ENCODE results near the gene PARD3.

The PARD3 gene

DNA sequence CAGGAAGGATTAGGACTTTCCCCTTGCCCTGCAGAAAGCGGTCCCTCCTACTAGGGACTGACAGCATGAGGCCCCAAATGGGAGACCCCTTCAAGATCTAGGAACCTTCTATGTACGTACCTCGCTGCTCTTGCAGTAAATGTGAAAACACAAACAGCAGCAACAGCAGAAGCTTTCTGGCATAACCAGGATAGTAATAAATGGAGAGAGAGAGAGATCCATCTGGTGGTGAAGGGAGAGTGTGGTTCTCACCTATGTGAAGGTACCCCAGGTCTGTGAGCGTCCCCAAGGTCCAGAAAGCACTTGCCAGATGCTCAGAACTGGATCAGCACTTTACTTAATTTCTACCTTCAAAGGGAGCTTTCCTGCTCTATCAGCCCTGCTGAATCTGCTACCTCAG lies 592.7 kb downstream of the PARD3 start:
- Histone ChIP-seq H3K4me1 (ENCODE audit: control insufficient read depth, insufficient read depth, low read length) (no peaks in the 10 kb centered on the region), H3K27ac (ENCODE audit: insufficient read depth, low read depth, low read length, poor library complexity, severe bottlenecking) (no peak overlapping the region), H3K4me3 (ENCODE audit: insufficient read depth, low read depth, low read length) (no peak overlapping the region), H3K27me3 (ENCODE audit: control insufficient read depth, insufficient read depth, low read length, poor library complexity, severe bottlenecking) (no peaks in the 10 kb centered on the region), H3K9me3 (ENCODE audit: control insufficient read depth, low read length) (no peaks in the 10 kb centered on the region), H3K36me3 (ENCODE audit: control insufficient read depth, insufficient read depth, low read length) (no peaks in the 10 kb centered on the region)
- WGBS, 2 experiments, result 76 to 89% methylated on average over 4 of the region's 4 CpGs

DNA sequence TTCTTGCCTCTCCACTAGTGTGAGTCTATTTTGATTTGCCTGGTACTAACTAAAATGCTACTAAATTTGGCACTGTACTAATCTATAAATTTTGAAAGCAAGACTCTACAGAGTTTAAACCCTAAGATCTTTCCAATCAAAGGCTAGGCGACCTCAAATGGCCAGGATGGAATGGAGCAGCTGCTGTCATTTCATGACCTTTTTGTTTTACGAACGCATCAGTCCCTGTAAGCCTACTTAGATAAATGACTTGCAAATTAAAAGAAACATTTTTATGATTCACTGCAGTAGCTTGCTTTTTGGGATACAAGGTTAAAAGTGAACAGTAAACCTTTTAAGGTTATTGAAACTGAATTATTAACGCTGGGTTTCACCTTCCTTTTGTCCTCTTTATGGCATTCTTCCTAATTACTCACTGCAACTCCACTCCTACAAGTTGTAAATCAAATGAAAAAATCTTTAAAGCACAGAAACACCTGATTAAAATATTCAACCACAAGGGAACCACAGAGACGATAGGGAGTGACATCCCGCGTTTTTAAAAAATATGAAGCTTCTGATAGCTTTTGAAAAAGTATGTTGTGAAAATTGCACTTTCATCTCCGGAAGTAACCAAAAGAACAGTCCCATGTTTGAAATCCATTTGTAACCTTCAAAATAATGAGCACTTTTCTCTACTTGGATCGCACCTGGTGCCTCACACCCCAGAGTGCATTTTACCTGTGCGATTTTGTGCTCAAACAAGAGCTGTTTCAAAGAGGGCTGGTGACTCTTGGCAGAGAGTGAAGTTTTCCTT lies 595.1 kb downstream of the PARD3 start:
- H3K9me3 ChIP-seq (ENCODE audit: control insufficient read depth, low read length), result no peaks in the 10 kb centered on the region
- WGBS, 2 experiments, result 90 to 95% methylated on average over 10 of the region's 10 CpGs

DNA sequence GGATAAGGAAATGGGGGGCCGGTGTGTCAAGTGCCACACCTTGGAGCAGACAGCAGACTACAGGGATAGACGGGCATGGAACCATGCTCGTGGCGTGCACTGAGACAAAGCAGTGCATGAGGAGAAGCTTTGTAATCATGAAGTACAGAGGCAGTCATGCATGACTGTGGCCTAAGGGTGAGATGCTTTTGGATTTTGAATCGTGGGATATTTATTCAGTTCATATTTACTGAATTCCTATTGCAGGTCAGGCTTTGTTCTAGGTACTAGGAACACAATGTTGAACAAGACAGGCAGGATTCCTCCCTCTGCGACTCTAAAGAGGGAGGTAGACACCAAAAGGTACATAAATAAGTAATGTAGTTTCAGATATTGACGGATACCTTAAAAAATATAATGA lies 597.6 kb downstream of the PARD3 start:
- Histone ChIP-seq H3K27me3 (ENCODE audit: control insufficient read depth, insufficient read depth, low read length, poor library complexity, severe bottlenecking) (no peaks in the 10 kb centered on the region), H3K9me3 (ENCODE audit: control insufficient read depth, low read length) (no peaks in the 10 kb centered on the region), H3K27ac (ENCODE audit: insufficient read depth, low read depth, low read length, poor library complexity, severe bottlenecking) (no peak overlapping the region), H3K4me1 (ENCODE audit: control insufficient read depth, insufficient read depth, low read length) (peaks cover 2% of the 10 kb centered on the region), H3K36me3 (ENCODE audit: control insufficient read depth, insufficient read depth, low read length) (no peaks in the 10 kb centered on the region), H3K4me3 (ENCODE audit: insufficient read depth, low read depth, low read length) (no peak overlapping the region)
- 94 to 97% methylated on average over 7 of the region's 7 CpGs for WGBS, 2 experiments

More for the DNA sequence above, 595.1 kb downstream of the PARD3 start:
- H3K4me1 ChIP-seq (ENCODE audit: control insufficient read depth, insufficient read depth, low read length), result peaks cover 2% of the 10 kb centered on the region
- no peak overlapping the region for H3K4me3 ChIP-seq (ENCODE audit: insufficient read depth, low read depth, low read length)
- no peaks in the 10 kb centered on the region for H3K27me3 ChIP-seq (ENCODE audit: control insufficient read depth, insufficient read depth, low read length, poor library complexity, severe bottlenecking)
- H3K27ac ChIP-seq (ENCODE audit: insufficient read depth, low read depth, low read length, poor library complexity, severe bottlenecking), result no peak overlapping the region
- no peaks in the 10 kb centered on the region for H3K36me3 ChIP-seq (ENCODE audit: control insufficient read depth, insufficient read depth, low read length)

DNA sequence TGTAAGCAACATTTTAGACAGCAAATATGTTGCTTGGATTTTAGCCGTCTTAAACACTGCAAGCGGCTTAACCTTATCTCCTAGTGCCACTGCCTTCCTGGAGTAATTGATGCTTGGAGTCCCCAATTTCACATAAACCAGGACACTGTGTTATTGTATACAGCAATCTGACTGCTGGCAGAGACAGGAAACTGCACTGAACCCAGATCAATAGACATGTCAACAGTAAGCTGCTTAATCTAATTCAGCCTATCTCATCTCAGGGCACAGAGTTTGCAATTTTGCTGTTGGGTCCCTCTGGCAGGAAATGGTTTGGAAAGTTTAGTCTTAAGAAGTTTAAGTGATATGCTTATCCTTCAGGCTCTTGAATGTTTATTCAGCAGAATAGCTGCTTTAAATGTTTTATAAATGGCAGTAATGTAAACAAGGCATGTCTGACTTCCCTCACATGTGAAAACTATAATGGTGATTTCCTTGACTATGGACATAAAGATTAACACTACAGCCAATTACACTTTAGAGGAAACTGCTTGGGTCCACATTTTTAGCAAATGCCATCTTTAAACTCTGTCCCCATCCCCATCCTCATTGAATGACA lies 598.6 kb downstream of the PARD3 start:
- 87 to 92% methylated on average over 2 of the region's 2 CpGs for WGBS, 2 experiments
- Histone ChIP-seq H3K9me3 (ENCODE audit: control insufficient read depth, low read length) (no peaks in the 10 kb centered on the region), H3K4me3 (ENCODE audit: insufficient read depth, low read depth, low read length) (no peak overlapping the region), H3K27ac (ENCODE audit: insufficient read depth, low read depth, low read length, poor library complexity, severe bottlenecking) (no peak overlapping the region), H3K4me1 (ENCODE audit: control insufficient read depth, insufficient read depth, low read length) (peaks cover 2% of the 10 kb centered on the region), H3K36me3 (ENCODE audit: control insufficient read depth, insufficient read depth, low read length) (no peaks in the 10 kb centered on the region), H3K27me3 (ENCODE audit: control insufficient read depth, insufficient read depth, low read length, poor library complexity, severe bottlenecking) (no peaks in the 10 kb centered on the region)

DNA sequence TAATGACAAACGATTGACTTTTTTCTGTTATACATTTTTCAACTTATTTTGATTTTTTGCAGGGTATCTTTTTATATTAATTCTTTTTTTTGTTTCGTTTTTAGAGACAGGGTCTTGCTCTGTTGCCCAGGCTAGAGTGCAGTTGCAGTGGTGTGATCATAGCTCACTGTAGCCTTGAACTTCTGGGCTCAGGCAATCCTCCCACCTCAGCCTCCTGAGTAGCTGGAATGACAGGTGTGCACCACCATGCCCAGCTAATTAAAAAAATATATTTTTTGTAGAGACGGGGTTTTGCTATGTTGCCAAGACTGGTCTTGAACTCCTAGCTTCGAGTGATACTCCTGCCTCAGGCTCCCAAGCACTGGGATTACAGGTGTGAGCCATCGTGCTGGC lies 601.3 kb downstream of the PARD3 start:
- 87 to 94% methylated on average over 4 to 5 of the region's 5 CpGs for WGBS, 2 experiments
- H3K36me3 ChIP-seq (ENCODE audit: control insufficient read depth, insufficient read depth, low read length), result no peaks in the 10 kb centered on the region
- no peaks in the 10 kb centered on the region for H3K9me3 ChIP-seq (ENCODE audit: control insufficient read depth, low read length)
- H3K27ac ChIP-seq (ENCODE audit: insufficient read depth, low read depth, low read length, poor library complexity, severe bottlenecking), result no peak overlapping the region
- no peaks in the 10 kb centered on the region for H3K27me3 ChIP-seq (ENCODE audit: control insufficient read depth, insufficient read depth, low read length, poor library complexity, severe bottlenecking)
- peaks cover 2% of the 10 kb centered on the region for H3K4me1 ChIP-seq (ENCODE audit: control insufficient read depth, insufficient read depth, low read length)
- no peak overlapping the region for H3K4me3 ChIP-seq (ENCODE audit: insufficient read depth, low read depth, low read length)

DNA sequence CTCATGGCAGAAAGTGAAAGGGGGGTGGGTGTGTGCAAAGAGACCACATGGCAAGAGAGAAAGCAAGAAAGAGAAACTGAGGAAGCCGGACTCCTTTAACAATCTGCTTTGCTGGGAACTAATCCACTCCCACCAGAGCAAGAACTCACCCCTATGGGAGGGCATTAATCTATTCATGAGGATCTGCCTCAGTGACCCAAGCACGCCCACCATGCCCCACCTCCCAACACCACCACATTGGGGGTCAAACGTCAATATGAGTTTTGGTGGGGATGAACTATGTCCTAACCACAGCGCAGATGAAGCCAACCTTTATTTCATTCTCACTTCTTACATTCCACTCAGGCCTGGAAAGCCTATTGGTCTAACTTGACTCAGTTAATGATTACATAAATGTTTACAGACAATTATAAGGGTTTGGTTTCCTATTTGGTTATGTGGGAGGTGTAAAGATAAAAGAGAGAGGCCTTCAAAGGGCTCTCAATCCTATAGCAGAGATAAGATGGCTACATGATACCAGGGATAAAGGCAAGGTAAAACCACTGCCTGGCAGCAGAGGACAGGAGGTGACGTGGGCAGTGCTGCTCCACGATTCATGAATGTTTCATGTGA lies 601.8 kb downstream of the PARD3 start:
- WGBS, 2 experiments, result 93 to 99% methylated on average over 6 of the region's 6 CpGs
- Histone ChIP-seq H3K4me3 (ENCODE audit: insufficient read depth, low read depth, low read length) (no peak overlapping the region), H3K36me3 (ENCODE audit: control insufficient read depth, insufficient read depth, low read length) (no peaks in the 10 kb centered on the region), H3K9me3 (ENCODE audit: control insufficient read depth, low read length) (no peaks in the 10 kb centered on the region), H3K4me1 (ENCODE audit: control insufficient read depth, insufficient read depth, low read length) (peaks cover 5% of the 10 kb centered on the region), H3K27ac (ENCODE audit: insufficient read depth, low read depth, low read length, poor library complexity, severe bottlenecking) (no peak overlapping the region), H3K27me3 (ENCODE audit: control insufficient read depth, insufficient read depth, low read length, poor library complexity, severe bottlenecking) (no peaks in the 10 kb centered on the region)

DNA sequence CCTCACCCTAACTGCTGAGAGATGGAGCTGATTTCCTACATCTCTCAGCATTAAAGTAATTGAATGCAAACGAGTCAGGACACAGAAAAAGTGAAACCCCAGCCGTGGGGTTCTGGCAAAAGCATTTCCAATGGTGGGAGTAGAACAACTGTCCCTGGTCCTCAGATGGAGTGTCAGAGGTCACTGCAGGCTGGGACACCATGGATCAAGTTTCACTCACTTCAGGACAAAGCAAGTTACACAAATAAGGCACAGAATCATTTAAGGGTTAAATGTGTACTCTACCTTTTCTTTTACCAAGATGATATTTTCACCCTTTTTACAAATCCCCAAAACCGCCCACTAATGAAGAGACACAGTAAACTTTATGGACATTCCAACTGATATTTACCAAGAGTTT lies 607.8 kb downstream of the PARD3 start:
- H3K4me1 ChIP-seq (ENCODE audit: control insufficient read depth, insufficient read depth, low read length), result peaks cover 21% of the 10 kb centered on the region
- no peak overlapping the region for H3K4me3 ChIP-seq (ENCODE audit: insufficient read depth, low read depth, low read length)
- no peaks in the 10 kb centered on the region for H3K9me3 ChIP-seq (ENCODE audit: control insufficient read depth, low read length)
- no peak overlapping the region for H3K27ac ChIP-seq (ENCODE audit: insufficient read depth, low read depth, low read length, poor library complexity, severe bottlenecking)
- no peaks in the 10 kb centered on the region for H3K27me3 ChIP-seq (ENCODE audit: control insufficient read depth, insufficient read depth, low read length, poor library complexity, severe bottlenecking)
- WGBS, 2 experiments, result 56 to 58% methylated on average over 3 of the region's 3 CpGs
- no peaks in the 10 kb centered on the region for H3K36me3 ChIP-seq (ENCODE audit: control insufficient read depth, insufficient read depth, low read length)

DNA sequence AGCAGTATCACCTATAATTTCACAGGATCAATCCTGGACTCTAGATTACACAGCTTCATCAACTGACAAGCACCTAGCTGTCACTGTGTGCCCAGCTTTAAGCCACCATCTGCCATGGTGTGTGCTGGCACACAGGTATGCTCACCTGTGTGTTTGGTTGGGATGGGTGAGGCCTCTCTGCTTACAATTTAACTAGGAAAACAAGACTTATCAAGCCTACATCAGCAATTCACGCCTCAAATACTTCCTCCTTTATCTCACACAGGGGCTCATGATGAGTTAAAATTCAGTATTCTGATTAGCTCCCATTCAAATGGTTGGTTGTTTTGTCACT lies 608.2 kb downstream of the PARD3 start:
- Histone ChIP-seq H3K27me3 (ENCODE audit: control insufficient read depth, insufficient read depth, low read length, poor library complexity, severe bottlenecking) (no peaks in the 10 kb centered on the region), H3K4me1 (ENCODE audit: control insufficient read depth, insufficient read depth, low read length) (peaks cover 21% of the 10 kb centered on the region), H3K4me3 (ENCODE audit: insufficient read depth, low read depth, low read length) (no peak overlapping the region), H3K9me3 (ENCODE audit: control insufficient read depth, low read length) (no peaks in the 10 kb centered on the region), H3K27ac (ENCODE audit: insufficient read depth, low read depth, low read length, poor library complexity, severe bottlenecking) (no peak overlapping the region), H3K36me3 (ENCODE audit: control insufficient read depth, insufficient read depth, low read length) (no peaks in the 10 kb centered on the region)
- 63 to 100% methylated on average over 1 of the region's 1 CpG for WGBS, 2 experiments

DNA sequence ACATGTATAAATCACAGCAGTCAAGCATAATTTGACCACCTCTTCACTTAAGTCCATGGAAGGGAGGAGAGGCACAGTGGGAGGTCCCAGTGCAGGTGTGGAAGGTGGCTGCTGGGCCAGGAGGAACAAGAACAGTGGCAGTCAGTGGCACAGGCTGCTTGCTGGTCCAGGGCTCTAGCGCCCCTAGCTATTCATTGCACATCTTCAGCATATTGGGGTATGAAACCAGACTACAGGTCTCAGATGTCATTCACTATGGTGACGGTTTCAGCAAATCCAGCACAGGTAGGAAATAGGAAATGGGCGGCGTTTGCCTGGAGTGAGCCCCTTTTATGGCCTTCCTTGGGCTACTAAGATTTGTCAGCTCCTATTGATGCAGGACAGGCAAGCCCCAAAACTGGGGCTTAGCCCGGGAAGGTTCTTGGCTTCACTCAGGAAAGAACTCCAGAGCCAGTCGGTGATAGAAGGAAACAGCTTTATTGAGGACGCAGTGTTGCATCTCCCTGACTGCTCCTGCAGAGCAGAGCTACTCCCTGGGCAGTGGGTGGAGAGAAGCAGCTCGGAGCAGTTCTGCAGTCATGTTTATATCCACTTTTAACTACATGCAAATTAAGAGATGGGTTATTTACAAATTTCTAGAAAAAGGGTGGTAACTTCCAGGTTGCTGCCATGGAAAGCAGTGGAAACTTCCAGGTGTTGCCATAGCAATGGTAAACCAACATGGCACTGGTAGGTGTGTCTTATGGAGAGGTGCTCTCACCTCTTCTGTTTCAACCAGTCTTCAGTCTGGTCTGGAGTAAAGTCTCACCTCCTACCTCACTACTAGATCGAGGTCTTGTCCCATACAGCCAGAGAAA lies 608.8 kb downstream of the PARD3 start:
- H3K9me3 ChIP-seq (ENCODE audit: control insufficient read depth, low read length), result no peaks in the 10 kb centered on the region
- 95 to 97% methylated on average over 8 to 9 of the region's 9 CpGs for WGBS, 2 experiments
- peaks cover 21% of the 10 kb centered on the region for H3K4me1 ChIP-seq (ENCODE audit: control insufficient read depth, insufficient read depth, low read length)
- H3K4me3 ChIP-seq (ENCODE audit: insufficient read depth, low read depth, low read length), result no peak overlapping the region
- H3K27me3 ChIP-seq (ENCODE audit: control insufficient read depth, insufficient read depth, low read length, poor library complexity, severe bottlenecking), result no peaks in the 10 kb centered on the region
- no peak overlapping the region for H3K27ac ChIP-seq (ENCODE audit: insufficient read depth, low read depth, low read length, poor library complexity, severe bottlenecking)
- H3K36me3 ChIP-seq (ENCODE audit: control insufficient read depth, insufficient read depth, low read length), result no peaks in the 10 kb centered on the region

DNA sequence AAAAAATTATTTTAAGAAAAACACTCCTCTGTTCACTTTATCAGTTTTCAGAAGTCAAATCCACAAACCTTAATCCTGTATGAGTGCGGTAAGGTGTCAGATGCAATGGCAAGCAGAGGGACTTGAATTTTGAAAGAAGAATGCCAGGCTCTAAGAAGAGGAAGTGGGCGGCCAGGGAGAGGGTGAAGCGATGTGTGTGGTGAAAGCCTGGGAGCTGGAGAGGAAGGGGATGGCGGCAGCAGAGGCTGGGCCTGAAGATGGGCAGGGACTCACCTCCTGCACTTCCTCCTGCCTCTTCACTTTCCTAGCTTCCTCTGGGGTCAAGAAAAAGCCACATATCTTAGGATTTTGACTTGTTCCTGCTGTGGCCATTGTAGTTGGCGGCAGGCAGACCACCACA lies 609.6 kb downstream of the PARD3 start:
- no peak overlapping the region for H3K4me3 ChIP-seq (ENCODE audit: insufficient read depth, low read depth, low read length)
- no peak overlapping the region for H3K27ac ChIP-seq (ENCODE audit: insufficient read depth, low read depth, low read length, poor library complexity, severe bottlenecking)
- 83 to 84% methylated on average over 5 of the region's 5 CpGs for WGBS, 2 experiments
- no peaks in the 10 kb centered on the region for H3K36me3 ChIP-seq (ENCODE audit: control insufficient read depth, insufficient read depth, low read length)
- peaks cover 24% of the 10 kb centered on the region for H3K4me1 ChIP-seq (ENCODE audit: control insufficient read depth, insufficient read depth, low read length)
- H3K27me3 ChIP-seq (ENCODE audit: control insufficient read depth, insufficient read depth, low read length, poor library complexity, severe bottlenecking), result no peaks in the 10 kb centered on the region
- H3K9me3 ChIP-seq (ENCODE audit: control insufficient read depth, low read length), result no peaks in the 10 kb centered on the region

Data from ectodermal cell (in vitro differentiated cells).